GM21619 (cell line): Measurements from ENCODE around the gene ADAM12.

Experiments
- ATAC-seq: cut with Tn5 transposase; IDR thresholded peaks from one replicate; pipeline ENCODE4 v1.9.1; 2021; ENCODE audit not compliant: unreplicated experiment

Gene ADAM12

DNA sequence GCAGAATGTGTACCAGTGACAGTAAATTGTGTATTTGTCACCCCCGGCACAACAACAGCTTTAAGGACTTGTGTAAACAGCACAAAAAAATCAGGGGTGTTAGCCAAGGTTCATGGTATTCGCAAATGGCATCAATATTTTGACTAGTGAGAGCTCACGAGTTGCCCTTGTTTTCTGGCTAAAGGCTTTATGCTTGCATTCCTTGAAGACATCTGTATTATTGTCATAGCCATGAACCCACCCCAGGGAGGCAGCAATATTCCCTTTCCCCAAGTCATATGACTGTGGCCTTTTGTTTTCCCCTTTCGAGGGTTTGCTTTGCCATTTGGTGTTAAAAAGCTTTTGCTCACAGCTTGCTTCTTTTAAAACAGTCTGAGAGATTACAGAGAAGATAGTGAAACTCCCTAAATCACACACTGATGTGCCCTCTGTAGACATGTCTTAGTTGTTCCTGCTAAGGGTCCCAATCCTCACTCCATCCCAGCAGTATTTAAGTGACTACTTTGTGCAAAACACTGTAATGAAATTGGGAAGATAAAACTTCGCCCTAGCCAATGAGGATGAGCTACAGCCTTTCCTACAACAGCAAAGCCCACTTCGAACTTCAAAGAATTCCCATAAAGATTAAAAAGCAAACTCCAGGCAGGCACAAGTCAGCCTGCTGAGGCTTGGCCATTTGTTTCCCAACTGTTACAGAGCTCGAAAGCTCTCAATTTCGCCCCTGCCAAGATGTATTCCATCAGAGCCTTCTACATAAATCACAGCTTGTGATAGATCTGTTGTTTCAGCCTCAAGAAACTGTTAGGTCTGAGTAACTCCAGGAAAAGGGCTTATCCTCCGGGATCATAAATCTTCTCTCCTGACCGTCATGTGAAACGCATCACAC, 172.3 kb downstream of the ADAM12 start:
- no peak for ATAC-seq

DNA sequence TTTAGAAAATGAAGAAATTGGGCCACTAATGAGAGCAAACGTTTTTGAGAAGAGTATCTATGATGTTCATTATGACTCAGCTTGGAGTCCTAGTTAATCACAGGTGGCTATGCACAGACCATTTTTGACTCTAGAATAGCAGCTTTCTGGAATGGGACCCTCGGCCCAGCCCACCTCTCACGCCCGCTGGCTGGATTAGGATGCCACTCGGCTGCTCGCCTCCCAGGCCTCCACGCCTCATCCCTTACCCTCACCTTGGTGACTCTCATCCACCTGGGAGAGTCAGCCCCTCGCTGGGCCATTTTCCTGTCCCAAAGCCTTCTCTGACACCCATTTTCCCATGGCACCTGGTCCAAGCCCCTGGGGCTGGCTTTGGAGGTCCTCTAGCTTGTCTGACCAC, 173.6 kb downstream of the ADAM12 start:
- ATAC-seq, result no peak

DNA sequence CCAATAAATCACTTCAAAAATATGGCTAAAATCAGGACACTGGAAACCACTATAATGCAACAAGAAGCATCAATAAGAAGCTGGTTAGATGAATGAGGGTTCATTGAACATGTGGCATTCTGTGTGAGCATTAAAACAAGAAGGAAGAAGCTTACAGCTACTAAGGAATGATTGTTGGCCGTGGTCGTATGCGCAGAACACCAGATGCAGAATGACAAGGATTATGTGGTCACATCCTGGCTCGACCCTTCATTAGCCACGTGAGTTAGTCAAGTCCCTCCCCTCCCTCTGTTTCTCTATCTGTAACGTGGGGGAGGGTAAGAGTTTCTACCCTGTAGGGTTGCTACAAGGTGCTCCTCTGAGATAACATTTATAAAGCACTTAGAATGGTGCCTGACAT, 174.3 kb downstream of the ADAM12 start:
- no peak for ATAC-seq

DNA sequence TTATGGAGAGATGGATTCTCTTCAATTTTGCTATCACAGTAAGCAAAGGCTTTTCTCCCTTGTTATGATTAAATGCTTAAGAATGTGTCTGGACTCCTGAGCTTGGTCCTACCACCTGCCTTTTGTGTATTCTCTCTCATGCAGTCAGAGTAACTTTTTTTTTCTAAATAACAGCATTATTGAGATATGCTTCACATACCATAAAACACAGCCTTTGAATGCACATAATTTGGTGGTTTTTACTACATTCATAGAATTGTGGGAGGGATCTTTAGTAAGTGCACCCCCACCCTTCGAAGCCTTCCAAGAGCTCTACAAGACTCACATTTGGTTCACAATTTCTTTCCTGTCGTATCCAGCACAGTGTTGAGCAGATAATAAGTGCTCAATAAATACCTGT, 175.5 kb downstream of the ADAM12 start:
- no peak for ATAC-seq

DNA sequence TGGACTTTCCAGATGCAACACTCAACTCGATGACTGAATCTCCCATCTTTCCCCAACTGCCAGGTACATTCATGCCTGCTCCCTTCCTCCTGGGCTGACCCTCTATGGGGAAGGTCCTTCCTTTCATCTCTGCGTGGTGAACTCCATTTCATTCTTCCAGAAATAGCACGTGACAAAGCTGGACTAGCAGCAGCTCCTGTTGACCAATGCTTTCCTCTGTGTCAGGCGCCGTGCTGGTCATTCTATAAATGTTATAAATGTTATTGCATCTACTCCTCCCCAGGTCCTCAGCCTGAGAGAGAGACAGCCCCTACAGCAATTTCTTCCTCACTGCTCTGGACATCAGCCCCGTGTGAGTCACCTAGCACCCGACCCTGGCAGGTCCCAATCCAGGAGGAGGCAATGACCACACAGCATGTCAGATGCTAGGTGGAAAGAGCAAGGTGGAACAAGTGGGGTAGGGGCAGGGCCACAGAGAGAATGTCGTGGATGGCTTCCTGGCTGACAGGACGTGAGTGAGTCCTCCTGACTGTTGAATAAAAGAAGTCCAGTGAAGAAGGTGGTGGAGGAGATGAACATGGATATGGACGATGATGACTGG, 178.1 kb downstream of the ADAM12 start:
- ATAC-seq, result no peak

DNA sequence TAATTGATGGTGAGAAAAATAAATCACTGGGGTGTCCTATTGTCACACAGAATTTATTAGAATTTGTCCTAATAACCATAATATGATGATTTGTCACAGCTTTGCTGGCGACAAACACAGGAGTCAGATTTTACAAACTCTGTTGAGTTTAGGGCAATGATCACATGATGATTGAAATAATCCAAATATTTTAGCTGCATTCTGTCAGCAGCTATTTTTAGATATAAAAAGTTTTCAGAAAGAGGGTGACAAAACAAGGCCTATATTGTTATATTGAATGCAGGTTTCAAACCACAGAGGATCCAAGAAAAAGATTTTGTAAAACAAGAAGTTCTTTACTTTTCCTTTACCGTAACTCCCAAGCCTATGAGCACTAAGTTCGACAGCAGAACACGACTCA, 178.8 kb downstream of the ADAM12 start:
- no peak for ATAC-seq

DNA sequence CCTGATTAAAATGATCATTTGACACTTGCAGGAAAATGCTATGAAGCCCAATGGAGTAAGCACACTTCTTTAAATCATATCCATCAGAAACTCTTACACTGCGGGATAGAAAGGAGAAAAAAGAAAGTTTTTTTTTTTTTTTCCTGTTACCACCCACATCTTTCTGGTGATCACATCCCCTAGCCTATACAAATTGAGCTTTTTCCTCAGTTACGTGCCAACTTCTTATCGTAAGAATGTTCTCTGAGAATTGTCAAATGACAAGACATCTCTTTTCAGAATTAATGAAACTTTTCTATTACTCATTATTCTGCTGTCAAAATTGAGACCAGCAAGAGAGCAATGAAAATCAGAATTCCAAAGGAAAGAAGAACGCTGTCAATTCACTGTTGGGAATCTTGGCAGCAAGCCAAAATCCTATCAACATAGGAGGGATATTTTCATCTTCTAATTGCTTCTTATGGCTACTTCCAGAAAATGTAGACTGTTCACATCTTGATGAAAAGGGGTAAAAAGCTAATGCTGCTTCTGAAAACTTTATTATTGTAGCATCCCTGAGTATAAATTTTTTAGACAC, 179.5 kb downstream of the ADAM12 start:
- no peak for ATAC-seq

DNA sequence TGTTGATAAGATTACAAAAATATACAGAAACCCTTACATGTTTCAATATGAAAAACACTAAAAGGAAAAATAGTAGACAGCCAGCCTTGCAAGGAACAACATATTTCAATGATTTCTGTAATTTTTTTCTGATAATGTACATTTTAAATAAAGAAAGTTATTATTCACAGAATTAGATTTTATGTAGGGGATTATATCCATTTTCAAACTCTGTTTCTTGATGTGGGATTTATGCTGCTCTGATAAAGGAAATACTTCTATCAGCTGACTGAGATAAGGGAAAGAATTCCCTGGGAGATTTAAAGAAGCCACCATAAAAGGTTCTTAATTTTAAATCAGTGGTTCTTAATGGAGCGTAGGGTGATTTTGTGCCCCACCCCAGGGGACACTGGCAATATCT, 180.4 kb downstream of the ADAM12 start:
- no peak for ATAC-seq

DNA sequence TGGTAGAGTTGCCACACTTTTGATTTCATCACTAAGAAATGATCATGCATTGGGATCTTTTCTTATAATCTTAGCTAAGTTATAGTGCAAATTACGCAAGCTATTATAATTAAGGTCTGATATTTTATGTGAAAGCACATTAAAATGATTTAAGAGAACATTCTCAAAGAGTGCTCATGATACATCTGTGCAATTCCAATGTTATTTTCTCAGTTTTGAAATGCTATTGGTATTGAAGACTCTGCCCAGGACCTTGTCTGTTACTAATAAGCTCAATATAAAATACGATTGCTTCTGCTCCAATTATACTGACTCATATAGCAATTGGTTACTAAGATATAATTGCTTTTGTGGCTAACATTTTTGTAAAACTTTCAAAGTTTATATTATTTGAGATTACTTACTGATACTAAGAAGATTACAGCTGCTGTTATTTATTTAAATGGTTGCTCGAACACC, 180.9 kb downstream of the ADAM12 start:
- ATAC-seq, result no peak

DNA sequence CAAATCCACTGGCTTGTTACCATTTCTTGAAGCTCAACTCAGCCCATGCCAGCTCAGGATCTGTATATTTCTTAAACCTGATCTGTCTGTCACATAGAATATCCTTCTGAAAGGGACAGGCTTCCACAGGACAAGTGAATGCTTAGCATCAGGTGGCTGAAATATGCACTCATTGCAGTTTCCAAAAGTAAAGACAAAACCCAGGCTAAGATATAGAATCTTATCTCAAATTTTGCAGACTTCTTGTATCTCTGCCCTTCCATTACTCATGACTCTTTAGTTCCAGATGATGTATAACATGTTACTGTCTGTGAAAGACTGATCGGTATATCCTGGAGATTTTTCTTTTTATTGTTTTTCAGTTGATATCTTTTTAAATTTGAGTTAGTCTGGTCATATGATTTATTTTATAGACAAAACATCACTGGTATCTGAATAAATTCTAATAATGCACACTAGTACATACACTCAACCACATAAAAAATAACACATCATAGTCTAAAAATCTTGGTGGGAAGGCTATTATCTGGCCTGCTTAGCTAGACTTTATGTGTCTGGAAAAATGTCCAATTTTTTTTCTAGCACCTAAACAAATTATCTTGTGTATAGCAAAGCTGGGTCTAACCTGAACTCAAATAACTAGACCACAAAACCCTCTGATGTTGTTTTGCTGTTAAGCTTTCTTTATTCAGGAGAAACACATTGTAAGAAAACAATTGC, 182.6 kb downstream of the ADAM12 start:
- ATAC-seq, result no peak

DNA sequence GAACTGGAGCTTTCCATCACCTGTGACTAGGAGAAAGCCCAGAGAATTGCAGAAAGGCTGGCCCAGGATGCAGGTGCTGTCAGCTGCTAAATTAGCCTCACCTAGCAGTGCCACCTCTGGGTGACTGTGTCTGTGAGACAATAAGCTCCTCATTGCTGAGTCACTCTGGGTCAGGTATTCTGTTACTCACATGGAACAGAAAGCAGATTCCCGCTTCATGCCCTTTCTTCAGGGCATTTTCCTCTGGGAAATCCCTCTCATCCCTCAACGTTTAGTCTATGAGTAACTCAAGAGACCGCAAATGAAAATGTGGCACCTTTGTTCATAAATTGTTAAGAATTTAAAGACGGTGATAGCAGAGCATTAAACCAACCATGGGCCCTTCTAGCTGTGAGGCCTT, 184.0 kb downstream of the ADAM12 start:
- ATAC-seq, result no peak

DNA sequence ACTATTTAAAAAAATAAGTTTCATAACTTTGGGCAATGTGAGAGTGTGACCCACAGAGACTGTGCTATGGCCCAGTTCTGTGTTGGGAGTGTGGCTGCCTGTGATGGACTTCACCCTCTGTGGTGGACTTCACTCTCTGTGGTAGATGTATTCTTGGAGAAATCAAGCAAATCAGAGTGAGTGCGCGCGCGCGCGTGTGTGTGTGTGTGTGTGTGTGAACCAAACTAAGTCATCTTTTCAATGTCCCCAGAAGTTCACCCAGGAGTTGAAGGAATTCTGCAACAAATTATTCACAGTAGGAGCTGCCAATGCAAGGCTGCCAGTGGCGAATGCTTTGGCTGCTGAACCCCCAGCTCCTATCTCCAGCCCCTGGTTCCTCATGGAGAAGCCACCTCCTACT, 184.5 kb downstream of the ADAM12 start:
- no peak for ATAC-seq

DNA sequence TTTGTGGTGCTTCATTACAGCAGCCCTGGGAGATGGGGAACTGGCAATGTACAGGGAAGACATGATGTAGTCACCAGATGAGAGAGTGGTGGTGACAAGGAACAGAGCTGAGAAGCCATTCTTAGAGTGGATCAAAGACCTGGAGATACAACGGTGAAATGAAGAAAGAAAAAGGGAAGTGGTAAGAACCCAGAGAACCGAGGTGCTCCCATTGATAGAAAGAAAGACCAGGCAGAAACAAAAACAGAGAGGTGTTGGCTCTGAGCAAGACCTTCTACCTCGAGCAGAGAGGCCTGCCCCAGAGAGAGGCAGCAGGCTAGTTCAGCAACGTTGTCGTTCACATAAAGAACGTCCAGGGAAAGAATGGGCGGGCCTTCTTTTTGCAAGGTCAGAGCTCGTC, 186.7 kb downstream of the ADAM12 start:
- no peak for ATAC-seq

DNA sequence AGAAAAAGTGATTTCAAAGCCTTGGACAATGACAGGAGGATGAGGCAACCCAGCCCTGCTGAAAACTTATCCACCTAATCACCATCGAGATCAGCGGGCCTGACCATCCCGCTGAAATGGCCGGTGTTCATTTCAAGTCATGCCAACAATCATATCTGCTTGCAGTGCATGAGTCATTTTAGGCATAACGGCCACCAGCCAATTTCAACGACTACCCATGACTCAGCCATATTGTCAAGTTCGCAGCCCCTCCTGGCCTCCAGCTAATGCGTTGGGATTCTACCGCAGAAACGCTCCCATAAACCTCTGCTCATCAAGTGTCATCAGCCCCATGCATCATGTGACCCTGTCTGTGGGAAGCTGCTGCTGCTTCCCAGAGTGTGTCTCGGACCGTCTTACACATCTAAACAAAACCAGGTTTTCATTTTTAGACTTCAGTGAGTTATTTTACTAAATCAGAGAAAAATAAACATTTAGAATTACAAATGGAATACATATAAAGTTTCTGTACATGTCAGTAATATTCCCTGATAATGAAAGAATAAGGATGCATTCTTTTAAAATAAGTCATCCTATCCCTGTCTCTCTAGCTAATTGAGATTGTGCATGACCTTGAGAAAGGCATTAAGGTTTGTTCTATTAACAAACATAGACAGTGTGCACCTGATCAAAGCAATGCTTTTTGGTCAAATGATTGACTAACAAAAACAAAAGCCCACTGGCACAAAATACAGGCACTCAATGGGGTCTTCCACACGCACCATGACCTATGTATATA, 188.9 kb downstream of the ADAM12 start:
- no peak for ATAC-seq

DNA sequence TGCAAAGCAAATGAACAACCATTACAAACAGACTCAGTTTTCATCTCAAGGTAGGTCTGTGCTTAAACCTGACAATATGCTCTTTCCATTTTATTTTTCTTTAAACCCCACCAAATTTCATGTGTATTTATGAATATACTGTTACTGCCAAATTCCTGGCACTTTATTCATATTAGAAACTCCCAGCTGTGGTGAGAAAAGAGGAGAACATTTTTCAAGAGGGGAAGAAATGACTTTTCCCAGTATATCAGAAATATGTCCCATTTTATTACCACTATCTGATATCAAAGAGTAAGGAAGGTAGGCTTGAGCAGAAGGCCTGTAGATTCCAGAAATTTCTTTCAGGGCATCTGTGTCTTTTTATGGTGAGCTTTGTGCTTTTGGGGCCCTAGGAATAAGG, 189.6 kb downstream of the ADAM12 start:
- ATAC-seq, result no peak

DNA sequence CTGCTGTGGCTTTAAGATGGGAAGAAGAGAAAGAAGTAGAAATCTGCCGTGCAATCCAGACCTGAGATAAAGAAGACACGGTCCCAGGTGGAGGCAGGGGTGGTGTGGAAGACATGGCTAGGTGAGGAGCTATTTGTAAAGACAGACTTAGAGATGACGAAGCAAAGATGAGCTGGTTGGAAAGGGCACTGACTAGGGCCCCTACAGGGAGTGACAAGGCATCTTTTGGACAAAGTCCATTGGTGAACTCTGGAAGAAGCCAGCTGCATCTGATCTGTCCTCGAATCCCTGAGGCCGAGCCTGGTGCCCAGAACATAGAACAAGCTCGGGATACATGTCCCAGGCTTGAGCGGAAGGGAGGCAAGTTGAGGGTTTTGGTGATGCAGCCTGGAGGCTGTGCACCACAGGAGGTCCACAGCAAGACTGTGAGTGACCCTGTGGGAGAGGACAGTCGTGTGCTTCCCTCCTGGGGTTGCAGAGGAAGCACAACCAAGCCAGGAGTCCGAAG, 191.2 kb downstream of the ADAM12 start:
- no peak for ATAC-seq

DNA sequence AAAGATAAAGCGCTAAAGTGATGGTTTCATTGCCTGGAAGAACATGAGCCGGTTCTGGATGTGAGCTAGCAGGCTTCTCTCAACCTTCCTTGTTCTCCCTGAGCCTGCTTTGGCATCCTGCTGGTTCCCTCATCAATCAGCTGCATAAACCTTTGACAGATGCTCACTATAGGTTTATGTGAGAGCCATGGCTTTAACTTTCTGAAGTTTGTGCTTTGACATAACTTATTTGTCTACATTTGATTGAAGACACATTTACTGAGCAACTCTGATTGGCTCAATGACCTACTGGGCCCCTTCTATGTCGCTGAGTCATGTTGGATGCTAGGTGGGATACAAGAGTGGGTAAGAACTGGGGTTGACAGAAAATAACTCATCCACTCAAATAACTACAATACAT, 192.0 kb downstream of the ADAM12 start:
- no peak for ATAC-seq

DNA sequence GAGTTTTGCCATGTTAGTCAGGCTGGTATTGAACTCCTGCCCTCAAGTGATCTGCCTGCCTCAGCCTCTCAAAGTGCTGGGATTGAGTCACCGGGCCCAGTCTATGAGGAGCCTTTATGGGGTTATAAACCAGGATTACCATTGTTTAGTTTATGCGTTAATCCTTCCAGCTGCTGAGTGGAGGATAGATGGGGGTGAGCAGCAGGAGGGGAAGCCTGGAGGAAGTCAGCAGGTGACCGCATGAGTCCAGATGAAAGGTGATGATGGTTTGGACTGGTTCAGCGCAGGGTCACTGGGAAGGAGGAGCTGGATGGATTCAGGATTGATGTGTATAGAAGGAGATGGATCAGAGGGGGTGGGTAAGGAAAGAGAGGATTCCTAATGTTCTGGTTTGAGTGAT, 197.1 kb downstream of the ADAM12 start:
- ATAC-seq, result no peak

DNA sequence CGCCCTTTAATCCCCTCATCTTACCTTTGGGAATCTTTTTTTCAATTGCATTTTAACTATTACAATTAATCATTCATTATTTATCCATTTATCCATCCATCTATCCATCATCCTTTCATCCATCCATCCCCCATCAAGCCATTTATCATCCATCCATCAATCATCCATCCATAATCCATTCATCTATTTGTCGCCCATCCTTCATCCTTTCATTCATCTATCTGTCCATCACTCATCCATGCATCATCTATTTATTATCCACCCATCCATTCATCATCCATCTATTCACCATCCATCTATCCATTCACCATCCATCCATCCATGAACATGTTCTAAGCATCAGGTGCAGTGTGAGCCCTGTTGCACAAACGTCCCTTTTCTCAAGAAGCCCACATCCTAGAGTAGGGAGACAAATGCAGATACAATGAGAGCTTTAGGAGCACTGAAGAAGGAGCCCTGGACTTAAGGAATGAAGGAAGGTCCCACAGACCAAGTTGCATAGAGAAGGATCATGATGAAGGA, 199.5 kb downstream of the ADAM12 start:
- no peak for ATAC-seq

DNA sequence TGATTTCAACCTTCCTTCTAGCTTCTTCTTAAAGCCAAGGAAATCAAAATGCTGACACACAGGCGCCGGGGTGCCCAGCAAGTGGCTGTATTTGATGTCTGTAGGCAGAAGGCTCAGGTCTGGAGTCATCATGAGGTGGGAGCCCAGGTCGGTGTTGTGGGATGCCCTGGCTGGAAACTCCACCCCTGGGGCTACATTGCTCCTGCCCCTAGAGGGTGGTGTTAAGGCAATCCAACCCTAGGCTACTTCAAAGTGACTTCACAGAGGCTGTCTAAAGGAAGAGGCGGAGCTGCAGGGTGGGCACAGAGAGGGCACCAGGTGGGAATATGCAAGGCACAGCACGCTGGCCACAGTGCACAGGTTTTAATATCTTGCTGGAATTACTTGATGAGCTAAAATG, 200.9 kb downstream of the ADAM12 start:
- no peak for ATAC-seq
